Suprapubic skin (tissue), 4 donors: Measurements from ENCODE around the gene GPR37L1.

ENCODE experiments used
- CTCF ChIP-seq, 2 donors: fragments of 200-600 bp in 1 of 2; fragments of 450-650 bp in 1 of 2; sonication (generic) in 1 of 2; IDR thresholded peaks; one replicate each; pipeline ENCODE4 v1.5.1; 2016 to 2019; ENCODE audit warnings: antibody characterized with exemption in 2 of 2, mild to moderate bottlenecking in 1 of 2, moderate library complexity in 1 of 2
- POLR2A ChIP-seq, 2 donors: fragments of 450-650 bp; IDR thresholded peaks; one replicate each; pipeline ENCODE4 v1.6.1; 2017; ENCODE audit warnings: antibody characterized with exemption in 2 of 2, mild to moderate bottlenecking in 2 of 2, moderate library complexity in 2 of 2
- POLR2AphosphoS5 ChIP-seq, 3 donors: sonication (generic); formaldehyde crosslinking; IDR thresholded peaks; one replicate each; pipeline ENCODE4 v1.6.1; 2017; ENCODE audit warnings: antibody characterized with exemption in 3 of 3

DNA sequence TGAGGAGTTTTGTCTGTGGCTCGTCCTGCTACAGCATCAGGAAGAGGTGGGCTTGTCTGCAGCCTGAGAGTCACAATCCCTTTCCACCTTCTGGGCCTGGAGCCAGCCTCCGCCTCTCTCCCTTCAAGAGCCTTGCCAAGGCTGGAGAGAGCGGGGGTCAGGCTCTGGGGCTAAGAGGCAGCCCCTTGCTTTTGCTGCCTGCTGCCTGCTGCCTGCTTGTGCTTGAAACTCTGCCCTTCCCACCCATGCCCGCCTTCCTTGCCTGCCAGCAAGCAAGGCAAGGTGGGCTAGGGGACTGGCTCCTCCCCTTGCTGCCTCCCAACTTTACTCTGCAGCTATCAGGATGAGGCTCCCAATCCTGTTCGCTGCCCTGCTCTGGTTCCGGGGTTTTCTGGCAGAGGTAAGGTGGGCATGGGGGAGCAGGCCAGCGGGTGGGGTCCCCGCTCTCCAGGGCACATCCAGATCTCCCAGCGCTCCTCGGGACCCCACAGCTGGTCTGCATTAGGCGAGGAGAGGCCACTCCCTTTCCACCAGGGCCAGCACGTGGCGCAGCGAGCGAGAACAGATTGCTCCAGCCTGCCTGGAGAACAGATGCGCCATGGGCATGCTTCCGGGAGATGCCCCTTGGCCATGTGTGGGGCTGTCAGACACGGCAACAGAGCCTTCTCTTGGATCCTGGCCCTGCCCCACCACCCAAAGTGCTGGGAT is 45.1 kb downstream of the GPR37L1 start:
- TF ChIP-seq POLR2A (IDR thresholded peaks at IDR 0.05): no peak
- no peak for TF ChIP-seq CTCF (IDR thresholded peaks at IDR 0.05)
- TF ChIP-seq POLR2AphosphoS5 (IDR thresholded peaks at IDR 0.05): no peak
